PFSK-1 (cell line): ENCODE data around the gene KCNQ1.

Experiments
- FOXP2 ChIP-seq: optimal IDR thresholded peaks from 2 replicates; pipeline ENCODE3; 2011; ENCODE audit warnings: borderline replicate concordance, control low read depth, inconsistent platforms; ENCODE audit not compliant: insufficient read depth; ENCODE audit errors: extremely low read length, extremely low read depth
- REST ChIP-seq, 2 experiments: IDR thresholded peaks; 2 replicates each; pipeline versions ENCODE4 v1.6.1 to v1.8.0; 2011 to 2012; ENCODE audit warnings: low read depth in 2 of 2, low read length in 2 of 2, control low read depth in 1 of 2, inconsistent platforms in 1 of 2, mild to moderate bottlenecking in 1 of 2, moderate library complexity in 1 of 2; ENCODE audit not compliant: insufficient read depth in 1 of 2

DNA sequence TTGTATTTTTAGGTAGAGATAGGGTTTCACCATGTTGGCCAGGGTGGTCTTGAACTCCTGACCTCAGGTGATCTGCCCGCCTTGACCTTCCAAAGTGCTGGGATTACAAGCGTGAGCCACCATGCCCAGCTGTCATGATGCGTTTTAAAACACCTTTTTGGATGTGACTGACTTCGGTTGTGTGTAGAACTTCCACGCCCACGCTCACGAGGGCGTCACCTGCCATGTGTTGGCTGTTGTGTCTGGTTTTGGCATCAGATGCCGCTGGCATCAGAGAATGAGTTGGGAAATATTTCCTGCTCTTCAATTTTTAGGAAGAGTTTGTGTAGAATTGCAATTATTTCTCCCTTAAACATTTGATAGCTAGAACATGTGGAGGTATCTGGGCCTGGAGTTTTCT lies 109.1 kb downstream of the KCNQ1 start:
- TF ChIP-seq FOXP2 (no peak), REST (IDR thresholded peaks at IDR 0.05; ENCODE audit: insufficient read depth in 1 of 2, low read depth in 2 of 2, low read length in 2 of 2) (no peak)
